Fibroblast of peridontal ligament (primary cell): ENCODE measurements around the gene FBXL17.
"Not testable (repeated sequence)": the region's sequence is repeated elsewhere in the genome, so short reads cannot be mapped to it uniquely, and the experiment has no call there.

Experiments
- DNase-seq: peaks from one replicate; pipeline ENCODE4 v3.0.0-alpha.2; 2010; ENCODE audit errors: extremely low read depth

FBXL17 gene

GRCh38 chr5:108164574-108164973 lies 217.3 kb downstream of the FBXL17 start:
- no peak for DNase-seq

DNA sequence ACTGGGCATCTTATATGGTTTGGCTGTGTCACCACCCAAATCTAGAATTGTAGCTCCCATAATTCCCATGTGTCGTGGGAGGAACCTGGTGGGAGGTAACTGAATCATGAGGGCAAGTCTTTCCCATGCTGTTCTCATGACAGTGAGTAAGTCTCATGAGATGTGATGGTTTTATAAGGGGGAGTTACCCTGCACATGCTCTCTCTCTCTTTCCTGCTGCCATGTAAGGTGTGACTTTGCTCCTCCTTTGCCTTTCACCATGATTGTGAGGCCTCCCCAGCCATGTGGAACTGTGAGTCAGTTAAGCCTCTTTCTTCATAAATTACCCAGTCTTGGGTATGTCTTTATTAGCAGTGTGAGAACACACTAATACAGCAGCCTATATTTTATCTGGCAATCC lies 229.0 kb downstream of the FBXL17 start:
- DNase-seq = not testable (repeated sequence)

GRCh38 chr5:108149369-108149768 lies 232.5 kb downstream of the FBXL17 start:
- no peak for DNase-seq

GRCh38 chr5:108148715-108149139 lies 233.2 kb downstream of the FBXL17 start:
- peak; percentile 32 for DNase-seq

DNA sequence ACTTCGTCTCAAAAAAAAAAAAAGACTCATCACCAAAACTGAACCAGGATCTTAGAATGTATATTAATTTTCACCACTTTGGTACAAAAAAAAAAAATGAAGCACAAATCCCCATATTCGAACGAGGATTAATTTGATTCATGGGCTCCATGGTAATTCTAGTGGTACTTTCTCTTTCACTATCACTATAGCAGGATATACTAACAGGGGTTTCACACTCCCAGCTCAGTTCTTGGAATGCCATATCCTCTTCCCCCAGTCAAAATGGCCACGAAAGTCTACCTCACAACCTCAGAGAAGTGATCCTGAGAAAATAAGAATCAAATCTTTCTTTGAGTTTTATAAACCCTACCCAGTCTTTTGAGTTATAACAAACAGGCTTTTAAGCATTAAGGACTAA lies 235.7 kb downstream of the FBXL17 start:
- DNase-seq = no peak

GRCh38 chr5:108145351-108145750 lies 236.5 kb downstream of the FBXL17 start:
- DNase-seq = no peak

GRCh38 chr5:108144332-108144731 lies 237.6 kb downstream of the FBXL17 start:
- DNase-seq = no peak

GRCh38 chr5:108143581-108143980 lies 238.3 kb downstream of the FBXL17 start:
- DNase-seq = peak; percentile 64

GRCh38 chr5:108141676-108142075 lies 240.2 kb downstream of the FBXL17 start:
- no peak for DNase-seq

DNA sequence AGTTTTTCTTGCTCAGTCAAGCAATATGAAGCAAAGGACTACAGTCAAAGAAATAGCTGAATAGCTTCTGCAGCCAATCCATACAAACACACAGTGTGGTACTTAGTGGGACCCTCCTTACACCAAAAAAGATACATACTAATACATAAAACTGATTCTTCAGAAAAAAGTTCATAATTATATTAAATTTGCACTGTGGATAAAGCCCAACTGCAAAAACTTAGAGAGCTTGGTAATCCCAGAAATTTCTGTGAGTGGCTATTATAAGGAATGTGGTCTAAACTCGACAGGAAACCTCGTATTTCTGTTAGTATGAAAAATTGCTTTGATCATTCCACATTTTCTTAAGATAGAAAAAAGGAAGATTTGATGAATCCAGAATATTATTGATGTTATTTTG lies 245.4 kb downstream of the FBXL17 start:
- no peak for DNase-seq

GRCh38 chr5:108129129-108129528 lies 252.8 kb downstream of the FBXL17 start:
- no peak for DNase-seq

DNA sequence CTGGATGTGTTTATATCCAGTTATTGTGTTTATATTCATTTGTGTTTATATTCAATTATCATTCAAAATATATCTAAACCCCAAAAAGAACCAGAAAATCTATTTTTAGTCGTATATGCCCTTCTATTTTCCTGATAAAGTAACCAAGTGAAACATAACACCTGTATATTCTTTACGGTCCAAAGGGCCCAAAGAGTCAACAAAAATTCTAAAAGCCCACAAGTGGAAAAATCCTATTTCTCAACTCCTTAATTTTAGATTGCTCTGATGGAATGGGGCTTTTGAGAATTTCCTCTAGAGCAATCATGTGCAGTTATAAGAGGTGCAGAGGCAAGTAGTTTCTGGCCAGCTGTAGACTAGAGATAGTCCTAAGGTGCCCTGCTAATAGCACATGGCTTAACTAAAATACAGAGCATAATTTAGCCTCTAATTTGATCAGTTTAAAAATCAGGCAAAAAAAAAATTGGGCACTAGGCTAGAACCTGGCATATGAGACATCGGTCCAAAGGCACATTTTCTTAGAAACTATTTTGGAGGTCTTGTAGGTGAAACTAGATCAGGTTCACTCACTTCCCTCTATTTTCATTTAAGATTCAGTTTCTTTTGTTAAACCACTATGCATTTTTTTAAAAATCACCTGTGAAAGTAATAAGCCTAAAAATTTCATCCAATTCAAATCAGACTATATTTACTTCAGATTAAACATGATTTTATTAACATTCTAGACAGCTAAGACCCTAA lies 256.0 kb downstream of the FBXL17 start:
- no peak for DNase-seq

DNA sequence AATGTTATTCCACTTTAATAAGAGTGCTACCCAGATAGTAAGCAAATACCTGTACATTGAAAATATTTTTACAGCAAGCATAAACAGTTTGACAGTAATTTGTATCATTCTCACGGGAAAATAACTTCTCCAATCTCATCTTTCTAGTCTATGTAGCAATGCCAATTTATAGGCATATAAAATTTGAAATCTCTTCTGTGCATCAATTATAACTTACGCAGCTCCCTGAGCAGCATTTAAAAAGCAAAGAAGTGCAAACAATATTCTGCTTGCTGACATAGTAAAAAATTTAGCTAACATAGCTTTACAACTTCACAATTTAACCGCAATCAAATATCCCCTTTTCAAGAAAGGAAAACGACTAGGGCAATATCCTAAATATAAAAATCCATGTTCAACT lies 257.3 kb downstream of the FBXL17 start:
- DNase-seq = no peak

DNA sequence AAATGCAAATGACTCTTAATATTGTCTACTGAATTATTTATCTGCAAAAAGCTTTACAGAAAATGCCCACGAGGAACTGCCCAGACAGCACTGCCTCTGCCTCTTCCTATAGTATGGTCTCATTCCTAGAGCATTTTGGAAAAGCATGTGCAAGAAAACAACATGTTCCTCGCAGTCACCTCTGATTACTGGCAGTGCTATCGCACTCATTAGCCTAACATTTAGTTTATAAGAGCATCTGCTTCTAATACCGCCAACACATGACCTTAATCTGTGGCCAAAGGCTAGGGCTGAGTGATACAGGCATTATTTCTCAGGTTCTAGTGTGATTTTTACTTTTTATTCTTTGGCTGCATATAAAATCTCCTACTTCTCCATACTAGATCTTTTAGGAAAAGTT lies 259.2 kb downstream of the FBXL17 start:
- no peak for DNase-seq

DNA sequence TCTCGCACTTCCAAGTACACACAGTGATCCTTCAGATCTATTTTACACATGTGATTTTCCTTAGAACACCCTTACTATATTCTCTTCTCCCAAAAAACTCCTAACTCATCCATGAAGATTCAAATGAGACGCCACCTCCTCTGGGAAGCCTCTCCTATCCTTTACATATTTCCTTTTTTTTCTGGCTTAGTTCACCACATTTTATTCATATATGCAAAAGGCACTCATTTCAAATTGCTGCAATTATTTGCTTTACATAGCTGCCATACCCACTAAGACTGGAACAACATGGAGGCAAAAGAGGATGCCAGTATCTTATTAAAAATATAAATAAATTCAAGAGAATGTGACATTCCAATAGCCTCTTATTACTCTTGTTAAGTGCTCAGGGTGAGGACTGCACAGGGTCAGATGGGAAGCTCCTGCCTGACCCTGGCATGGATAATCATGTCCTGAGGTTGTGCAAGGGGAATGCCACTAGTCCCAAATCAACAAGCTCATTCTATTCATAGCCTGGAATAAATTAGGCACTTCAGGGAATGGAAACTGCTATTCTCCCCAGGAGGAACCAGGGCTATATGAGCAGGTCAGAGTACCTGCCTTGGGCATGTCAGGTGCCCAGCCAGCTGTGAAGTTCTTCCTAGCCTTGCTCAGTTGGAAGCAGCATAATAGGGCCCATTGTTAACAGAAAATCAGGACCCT lies 262.9 kb downstream of the FBXL17 start:
- no peak for DNase-seq

- DNase-seq = no peak
These were observed 266.2 kb downstream of the FBXL17 start for GRCh38 chr5:108115673-108116072.

DNA sequence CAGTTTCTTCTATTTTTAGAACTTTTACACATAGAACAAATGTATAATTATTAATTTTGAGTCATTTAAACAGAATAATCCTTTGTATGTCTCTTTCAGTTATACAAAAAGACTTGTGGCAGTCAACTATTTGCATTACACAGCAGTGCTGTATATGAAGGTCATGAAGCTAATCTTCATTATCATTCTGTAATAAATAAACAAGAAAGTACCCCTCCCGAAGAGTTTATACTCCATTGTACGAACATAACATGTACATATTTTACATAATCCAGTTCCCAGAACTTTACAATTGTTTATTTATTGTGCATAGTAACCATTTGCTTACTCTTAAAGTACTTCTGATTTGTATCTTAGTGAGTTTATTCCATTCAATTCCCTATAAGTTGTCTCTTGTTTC lies 267.9 kb downstream of the FBXL17 start:
- no peak for DNase-seq

DNA sequence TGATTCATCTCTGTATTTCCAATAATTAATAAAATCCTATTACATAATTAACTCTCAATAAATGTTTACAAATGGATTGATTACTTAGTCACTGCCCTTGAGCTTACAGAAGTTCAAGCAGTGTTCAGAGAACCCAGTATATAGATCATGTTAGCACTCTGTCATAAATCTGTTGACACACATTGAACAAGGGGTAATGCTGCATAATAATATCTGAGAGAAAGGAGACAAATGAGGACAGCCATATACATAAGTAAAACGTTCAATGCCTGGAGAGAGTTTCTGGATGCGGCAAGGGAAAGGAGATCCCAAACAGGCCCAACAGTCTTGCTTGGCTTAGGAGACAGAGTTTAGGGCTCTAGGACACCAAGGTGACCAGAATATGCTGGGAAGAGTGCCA lies 270.2 kb downstream of the FBXL17 start:
- DNase-seq = no peak

- no peak for DNase-seq
These were observed 272.8 kb downstream of the FBXL17 start for GRCh38 chr5:108109059-108109458.

GRCh38 chr5:108104448-108104847 lies 277.4 kb downstream of the FBXL17 start:
- DNase-seq = no peak

DNA sequence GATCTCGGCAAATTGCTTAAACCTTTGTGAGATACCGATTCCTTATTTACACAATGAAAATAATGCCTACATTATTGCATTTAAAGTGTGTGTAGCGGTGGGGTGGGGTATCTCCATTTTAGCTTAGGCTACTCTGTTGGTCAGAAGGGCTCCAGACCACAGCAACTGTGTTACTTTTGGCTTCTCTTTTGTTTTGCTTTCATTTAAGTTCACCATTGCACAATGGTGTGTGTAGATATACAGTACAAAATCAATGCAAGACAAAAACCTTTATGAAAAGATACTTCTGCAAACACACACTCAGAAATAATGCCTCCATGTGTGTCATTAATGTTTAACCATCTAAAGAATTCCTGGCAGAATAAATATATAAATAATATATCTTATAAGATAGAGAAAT lies 279.4 kb downstream of the FBXL17 start:
- peak; percentile 38 for DNase-seq

DNA sequence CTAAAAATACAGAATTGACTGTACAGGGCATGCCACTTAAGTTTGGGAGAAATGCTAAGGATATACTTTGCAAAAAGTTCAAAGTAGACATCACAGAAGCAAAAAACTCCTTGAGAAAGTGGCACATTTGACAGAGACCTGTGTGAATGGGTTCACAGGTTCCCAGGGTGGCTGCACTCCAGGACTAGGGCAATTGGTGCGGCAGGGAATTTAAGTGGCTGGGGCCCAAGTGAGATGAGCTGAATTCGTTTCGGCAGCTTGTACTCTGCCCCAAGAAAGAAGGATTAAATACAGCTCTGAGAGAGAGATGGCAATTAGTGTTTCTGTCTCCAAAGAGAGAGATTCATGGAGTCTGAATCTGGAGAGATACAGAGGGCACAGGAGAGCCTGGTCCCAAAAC lies 280.1 kb downstream of the FBXL17 start:
- no peak for DNase-seq

- DNase-seq = peak; percentile 29
These were observed 280.8 kb downstream of the FBXL17 start for GRCh38 chr5:108101130-108101529.
